Measurements from ENCODE around the gene ALX1. TPM values are rescaled to one million over a fixed set of nuclear protein-coding genes. Genes with fewer than 3 reads are reported as not detected.

Gene ALX1
- total RNA-seq, 1 experiment from 2014 or later, result 1.0 TPM

GRCh38 chr12:85299053-85299452 lies 19.0 kb downstream of the ALX1 start:
- DNase-seq (ENCODE audit: low read depth), result no peak

GRCh38 chr12:85301051-85301450 lies 21.0 kb downstream of the ALX1 start:
- DNase-seq (ENCODE audit: low read depth), result peak; percentile 21

GRCh38 chr12:85308374-85308773 lies 28.4 kb downstream of the ALX1 start:
- no peak for DNase-seq (ENCODE audit: low read depth)

- DNase-seq (ENCODE audit: low read depth), result no peak
Observed at GRCh38 chr12:85309125-85309566, 29.1 kb downstream of the ALX1 start.

- DNase-seq (ENCODE audit: low read depth), result no peak
Observed at GRCh38 chr12:85310025-85310424, 30.0 kb downstream of the ALX1 start.

- no peak for DNase-seq (ENCODE audit: low read depth)
Observed at GRCh38 chr12:85310456-85311076, 30.5 kb downstream of the ALX1 start.

GRCh38 chr12:85317866-85318636 lies 38.0 kb downstream of the ALX1 start:
- DNase-seq (ENCODE audit: low read depth), result peak; percentile 47

GRCh38 chr12:85322715-85323114 lies 42.7 kb downstream of the ALX1 start:
- DNase-seq (ENCODE audit: low read depth), result no peak

GRCh38 chr12:85325442-85325841 lies 45.4 kb downstream of the ALX1 start:
- no peak for DNase-seq (ENCODE audit: low read depth)

- no peak for DNase-seq (ENCODE audit: low read depth)
Observed at GRCh38 chr12:85329913-85330312, 49.9 kb downstream of the ALX1 start.

- DNase-seq (ENCODE audit: low read depth), result no peak
Observed at GRCh38 chr12:85348779-85349178, 68.8 kb downstream of the ALX1 start.

- no peak for DNase-seq (ENCODE audit: low read depth)
Observed at GRCh38 chr12:85350356-85350755, 70.3 kb downstream of the ALX1 start.

Other genes with a start within 250 kb of the ALX1 start
- gene TSPAN19, start 243.9 kb upstream of the ALX1 start, total RNA-seq (2014; rRNA removed; shearing (Covaris generic)), result 0.91 TPM in 1 of 2 replicates, not detected in the other
- gene LRRIQ1, start 243.9 kb upstream of the ALX1 start, total RNA-seq (2014; rRNA removed; shearing (Covaris generic)), result 0.51 and 1.6 TPM in 2 replicates

Measured in Daoy (cell line).